Ammon's horn (tissue), 1 donor: ENCODE results near the gene SRSF6.
A peak's percentile ranks its signal among the peaks of the same experiment; 100 is the strongest.
"Not testable (repeated sequence)": the region's sequence is repeated elsewhere in the genome, so short reads cannot be mapped to it uniquely, and the experiment has no call there.

Experiments
- DNase-seq: peaks from one replicate; pipeline ENCODE4 v3.0.0-alpha.2; 2016; ENCODE audit warnings: low spot score

The SRSF6 gene

DNA sequence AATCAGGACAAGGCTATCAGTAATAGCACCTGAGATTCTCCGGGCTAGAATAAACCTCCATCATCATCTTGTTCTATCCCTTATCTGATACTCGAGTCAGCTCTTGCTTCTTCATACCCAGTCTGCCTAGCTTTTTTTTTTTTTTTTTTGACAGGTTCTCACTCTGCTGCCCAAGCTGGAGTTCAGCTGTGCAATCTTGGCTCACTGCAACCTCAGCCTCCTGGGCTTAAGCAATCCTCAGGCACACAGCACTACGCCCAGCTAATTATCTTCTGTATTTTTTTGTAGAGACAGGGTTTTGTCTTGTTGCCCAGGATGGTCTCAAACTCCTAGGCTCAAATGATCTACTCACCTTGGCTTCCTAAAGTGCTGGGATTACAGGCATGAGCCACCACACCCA is 19.5 kb downstream of the SRSF6 start:
- no peak for DNase-seq

GRCh38 chr20:43477619-43478018 is 19.9 kb downstream of the SRSF6 start:
- DNase-seq, result no peak

DNA sequence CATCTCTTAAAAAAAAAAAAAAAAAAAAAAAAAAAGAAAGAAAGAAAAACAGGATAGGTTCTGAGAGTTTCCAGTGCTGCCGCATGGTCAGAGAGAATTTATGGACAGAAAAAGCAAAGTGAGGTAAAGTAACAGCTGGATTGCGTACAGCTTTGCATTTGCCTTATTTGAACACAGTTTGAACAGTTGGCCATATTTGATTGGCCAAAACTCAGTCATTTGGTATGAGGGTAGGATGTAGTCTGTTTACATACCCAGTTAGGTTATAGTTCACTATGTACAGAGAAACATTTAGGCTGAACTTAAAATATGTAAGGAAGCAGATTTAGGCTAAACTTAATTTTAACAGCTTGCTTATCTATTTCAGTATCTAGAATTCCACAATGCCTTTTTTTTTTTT is 32.3 kb downstream of the SRSF6 start:
- no peak for DNase-seq

DNA sequence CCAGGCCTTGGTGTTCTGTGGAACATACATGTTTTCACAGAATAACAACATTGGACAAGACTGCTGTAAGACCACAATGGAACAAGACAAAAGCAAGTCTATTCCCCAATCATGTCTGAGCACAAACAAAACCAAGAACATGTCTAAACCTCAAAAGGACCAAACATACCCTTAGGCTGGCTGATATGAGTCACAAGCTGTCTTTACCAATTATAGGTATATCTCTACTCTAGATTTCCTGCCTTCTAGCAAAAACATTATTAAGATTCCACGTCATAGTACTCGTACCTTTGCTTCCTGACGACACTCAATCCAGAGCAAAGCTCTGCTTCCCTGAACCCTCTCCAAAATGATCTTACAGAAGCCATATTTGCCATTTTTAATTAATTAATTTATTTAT is 34.4 kb downstream of the SRSF6 start:
- no peak for DNase-seq

DNA sequence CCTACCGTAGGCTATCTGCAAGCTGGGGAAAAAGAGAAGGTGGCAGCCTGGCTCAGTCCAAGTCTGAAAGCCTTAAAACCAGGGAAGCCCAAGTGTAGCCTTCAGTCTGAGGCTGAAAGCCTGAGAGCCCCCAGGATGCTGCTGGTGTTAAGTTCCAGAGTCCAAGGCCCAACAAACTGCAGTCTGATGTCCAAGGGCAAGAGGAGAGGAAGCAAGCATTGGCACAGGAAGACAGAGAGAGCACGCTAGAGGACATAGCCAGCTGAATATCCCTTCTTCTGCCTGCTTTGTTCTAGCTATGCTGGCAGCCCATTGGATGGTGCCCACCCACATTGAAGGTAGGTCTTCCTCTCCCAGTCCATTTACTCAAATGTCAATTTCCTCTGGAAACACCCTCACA is 37.7 kb downstream of the SRSF6 start:
- no peak for DNase-seq

GRCh38 chr20:43502021-43502420 is 44.3 kb downstream of the SRSF6 start:
- not testable (repeated sequence) for DNase-seq

GRCh38 chr20:43506238-43506637 is 48.5 kb downstream of the SRSF6 start:
- DNase-seq, result peak; percentile 38

GRCh38 chr20:43507150-43508080 is 49.7 kb downstream of the SRSF6 start, which contains the start of gene L3MBTL1:
TSS of gene L3MBTL1 (plus strand) at chr20:43507697. CDS start at chr20:43513504, 5,807 bp downstream.
- no peak for DNase-seq

DNA sequence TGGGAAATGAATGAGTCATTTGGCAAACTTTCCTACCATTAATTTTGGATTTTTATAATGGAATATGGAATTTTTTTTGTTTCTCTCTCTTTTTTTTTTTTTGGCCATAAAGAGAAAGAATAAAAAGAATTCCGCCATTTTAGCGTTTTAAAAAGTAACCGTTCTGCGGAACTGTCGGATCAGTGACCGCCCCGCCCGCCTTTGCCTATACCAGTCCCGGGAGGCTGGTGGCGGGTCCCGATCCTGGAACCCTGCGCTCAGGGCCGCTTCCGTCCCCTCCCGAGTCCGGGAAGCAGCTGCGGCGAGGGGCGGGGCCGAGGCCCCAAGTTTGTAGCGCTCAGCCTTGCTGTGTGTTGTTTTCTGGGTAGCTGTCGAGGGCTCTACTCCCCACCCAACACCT is 50.4 kb downstream of the SRSF6 start:
- DNase-seq, result no peak

GRCh38 chr20:43508604-43509040 is 50.9 kb downstream of the SRSF6 start:
- DNase-seq, result no peak

DNA sequence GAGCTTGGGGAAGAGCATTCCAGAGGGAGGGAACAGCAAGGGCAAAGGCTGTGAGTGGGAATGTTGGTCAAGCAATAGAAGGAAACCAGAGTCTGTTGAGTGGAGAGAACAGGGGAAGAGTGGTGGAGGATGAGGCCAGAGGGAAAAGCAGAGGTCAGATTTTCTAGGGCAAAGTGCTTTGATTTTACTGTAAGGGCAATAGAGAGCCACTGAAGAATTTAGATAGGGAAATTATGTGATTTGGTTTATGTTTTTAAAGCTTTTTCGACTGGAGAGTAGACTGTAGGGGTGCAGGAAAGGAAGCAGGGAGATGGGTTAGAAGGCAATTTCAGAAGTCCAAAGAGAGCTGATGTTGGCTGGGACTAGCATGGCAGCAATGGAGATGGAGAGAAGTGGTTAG is 54.2 kb downstream of the SRSF6 start:
- no peak for DNase-seq

DNA sequence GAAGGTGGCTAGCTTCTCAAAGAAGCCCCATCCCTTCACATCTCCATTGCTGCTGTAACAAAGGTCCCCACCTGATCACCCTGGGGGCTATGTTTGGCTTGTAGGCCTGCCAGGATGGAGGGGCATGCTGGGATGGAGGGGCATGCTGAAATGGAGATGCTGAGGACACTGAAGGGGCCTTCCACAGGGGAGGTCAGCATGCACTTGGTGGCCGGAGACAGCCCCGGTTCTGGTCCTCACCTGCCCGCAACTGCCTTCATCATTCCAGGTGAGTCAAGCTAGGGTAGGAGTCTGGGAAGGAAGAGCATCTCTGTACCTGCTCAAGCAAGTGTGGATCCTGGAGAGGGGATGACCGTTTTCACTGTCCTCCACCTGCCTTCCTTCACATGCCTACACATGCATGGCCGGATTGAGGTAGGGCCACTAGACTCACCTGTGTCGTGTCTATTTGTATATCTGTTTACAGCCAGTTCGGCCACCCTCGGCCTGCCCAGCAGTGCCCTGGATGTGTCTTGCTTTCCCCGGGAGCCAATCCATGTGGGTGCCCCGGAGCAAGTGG is 55.8 kb downstream of the SRSF6 start:
- DNase-seq, result peak; percentile 8
